HG02943 (cell line): Measurements from ENCODE around the gene LZTS2.
A peak's percentile ranks its signal among the peaks of the same experiment; 100 is the strongest.

Source experiments
- ATAC-seq: cut with Tn5 transposase; IDR thresholded peaks from one replicate; pipeline ENCODE4 v1.9.1; 2021; ENCODE audit warnings: mild to moderate bottlenecking, low read depth, moderate library complexity; ENCODE audit not compliant: unreplicated experiment

LZTS2 gene

GRCh38 chr10:100978121-100978900 is 21.3 kb upstream of the LZTS2 start:
- ATAC-seq: no peak

GRCh38 chr10:100978901-100979195 is 20.8 kb upstream of the LZTS2 start:
- ATAC-seq: no peak

GRCh38 chr10:100979791-100980272 is 19.8 kb upstream of the LZTS2 start:
- no peak for ATAC-seq

- no peak for ATAC-seq
These were observed 19.3 kb upstream of the LZTS2 start for GRCh38 chr10:100980311-100980710.

GRCh38 chr10:100980711-100981110 is 18.9 kb upstream of the LZTS2 start:
- no peak for ATAC-seq

- ATAC-seq: no peak
These were observed 18.3 kb upstream of the LZTS2 start for GRCh38 chr10:100981178-100981772.

- ATAC-seq: no peak
These were observed 16.4 kb upstream of the LZTS2 start for GRCh38 chr10:100982916-100983830.

GRCh38 chr10:100983868-100984671 is 15.5 kb upstream of the LZTS2 start:
- ATAC-seq: no peak

- no peak for ATAC-seq
These were observed 14.9 kb upstream of the LZTS2 start for GRCh38 chr10:100984672-100985177.

GRCh38 chr10:100985336-100985735 is 14.3 kb upstream of the LZTS2 start:
- no peak for ATAC-seq

GRCh38 chr10:100986623-100986951 is 13.0 kb upstream of the LZTS2 start:
- no peak for ATAC-seq

- ATAC-seq: peak; percentile 80
These were observed 12.5 kb upstream of the LZTS2 start, which contains the start of the genes MRPL43 and TWNK for GRCh38 chr10:100986952-100987684. MRPL43 (minus strand) TSS chr10:100987497; CDS start chr10:100987443, 54 bp downstream. TWNK (plus strand) TSS chr10:100987543; CDS start chr10:100988211, 668 bp downstream.

GRCh38 chr10:100987685-100988049 is 11.9 kb upstream of the LZTS2 start:
- no peak for ATAC-seq

GRCh38 chr10:100988166-100988565 is 11.4 kb upstream of the LZTS2 start:
- ATAC-seq: no peak

GRCh38 chr10:100989088-100989487 is 10.5 kb upstream of the LZTS2 start:
- ATAC-seq: no peak

- no peak for ATAC-seq
These were observed 5.5 kb upstream of the LZTS2 start for GRCh38 chr10:100993986-100994708.

GRCh38 chr10:100995181-100995580 is 4.4 kb upstream of the LZTS2 start:
- ATAC-seq: no peak

GRCh38 chr10:100996678-100997359 is 2.8 kb upstream of the LZTS2 start:
- ATAC-seq: no peak
